ENCODE measurements around the gene ANXA2. TPM values are rescaled to one million over a fixed set of nuclear protein-coding genes. Genes with fewer than 3 reads are reported as not detected.
"Not testable (repeated sequence)": the region's sequence is repeated elsewhere in the genome, so short reads cannot be mapped to it uniquely, and the experiment has no call there.

The ANXA2 gene
- total RNA-seq, 3 donors from 2014 or later, result 376 to 796 (median 757) TPM

DNA sequence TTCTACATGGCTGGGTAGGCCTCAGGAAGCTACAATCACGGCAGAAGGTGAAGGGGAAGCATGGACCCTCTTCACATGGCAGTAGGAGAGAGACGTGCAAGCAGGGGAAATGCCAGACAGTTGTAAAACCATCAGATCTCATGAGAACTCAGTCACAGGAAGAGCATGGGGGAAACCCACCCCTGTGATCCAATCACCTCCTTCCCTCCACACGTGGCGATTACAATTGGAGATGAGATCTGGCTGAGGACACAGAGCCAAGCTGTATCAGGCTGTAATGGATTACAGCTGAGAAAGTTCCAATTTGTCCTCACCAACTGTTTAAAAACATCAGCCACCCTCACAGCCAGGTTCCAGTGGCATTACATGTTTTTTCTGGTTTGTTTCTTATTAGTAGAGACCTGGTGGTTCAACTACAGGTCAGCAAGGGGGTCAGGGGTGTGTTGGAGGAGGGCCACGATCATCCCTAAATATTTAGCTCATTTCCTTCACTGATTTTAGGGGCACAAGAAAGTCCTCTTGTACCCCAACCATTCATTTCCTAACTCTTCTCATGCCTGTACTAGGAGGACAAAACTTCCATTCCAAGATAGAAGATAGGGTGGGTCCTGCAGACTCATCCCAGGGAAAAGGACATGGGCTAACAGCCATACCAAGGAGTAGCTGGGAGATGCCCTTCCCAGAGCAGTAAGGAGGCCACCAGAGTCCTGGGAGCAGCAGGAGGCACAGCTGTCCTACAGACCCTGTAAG lies 54.4 kb downstream of the ANXA2 start:
- H3K36me3 ChIP-seq (ENCODE audit: low read depth), result peaks cover 11% of the 10 kb centered on the region
- H3K4me1 ChIP-seq (ENCODE audit: low read depth), result no peaks in the 10 kb centered on the region
- no peak overlapping the region for H3K4me3 ChIP-seq
- TF ChIP-seq, protein P1, sequence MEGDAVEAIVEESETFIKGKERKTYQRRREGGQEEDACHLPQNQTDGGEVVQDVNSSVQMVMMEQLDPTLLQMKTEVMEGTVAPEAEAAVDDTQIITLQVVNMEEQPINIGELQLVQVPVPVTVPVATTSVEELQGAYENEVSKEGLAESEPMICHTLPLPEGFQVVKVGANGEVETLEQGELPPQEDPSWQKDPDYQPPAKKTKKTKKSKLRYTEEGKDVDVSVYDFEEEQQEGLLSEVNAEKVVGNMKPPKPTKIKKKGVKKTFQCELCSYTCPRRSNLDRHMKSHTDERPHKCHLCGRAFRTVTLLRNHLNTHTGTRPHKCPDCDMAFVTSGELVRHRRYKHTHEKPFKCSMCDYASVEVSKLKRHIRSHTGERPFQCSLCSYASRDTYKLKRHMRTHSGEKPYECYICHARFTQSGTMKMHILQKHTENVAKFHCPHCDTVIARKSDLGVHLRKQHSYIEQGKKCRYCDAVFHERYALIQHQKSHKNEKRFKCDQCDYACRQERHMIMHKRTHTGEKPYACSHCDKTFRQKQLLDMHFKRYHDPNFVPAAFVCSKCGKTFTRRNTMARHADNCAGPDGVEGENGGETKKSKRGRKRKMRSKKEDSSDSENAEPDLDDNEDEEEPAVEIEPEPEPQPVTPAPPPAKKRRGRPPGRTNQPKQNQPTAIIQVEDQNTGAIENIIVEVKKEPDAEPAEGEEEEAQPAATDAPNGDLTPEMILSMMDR (IDR thresholded peaks at IDR 0.05), result no peak
- H3K9me3 ChIP-seq, result no peaks in the 10 kb centered on the region
- DNase-seq (no peak), ATAC-seq (peak; percentile 9)
- intact Hi-C loops (cut with DNase I, micrococcal nuclease), result no loop called here

DNA sequence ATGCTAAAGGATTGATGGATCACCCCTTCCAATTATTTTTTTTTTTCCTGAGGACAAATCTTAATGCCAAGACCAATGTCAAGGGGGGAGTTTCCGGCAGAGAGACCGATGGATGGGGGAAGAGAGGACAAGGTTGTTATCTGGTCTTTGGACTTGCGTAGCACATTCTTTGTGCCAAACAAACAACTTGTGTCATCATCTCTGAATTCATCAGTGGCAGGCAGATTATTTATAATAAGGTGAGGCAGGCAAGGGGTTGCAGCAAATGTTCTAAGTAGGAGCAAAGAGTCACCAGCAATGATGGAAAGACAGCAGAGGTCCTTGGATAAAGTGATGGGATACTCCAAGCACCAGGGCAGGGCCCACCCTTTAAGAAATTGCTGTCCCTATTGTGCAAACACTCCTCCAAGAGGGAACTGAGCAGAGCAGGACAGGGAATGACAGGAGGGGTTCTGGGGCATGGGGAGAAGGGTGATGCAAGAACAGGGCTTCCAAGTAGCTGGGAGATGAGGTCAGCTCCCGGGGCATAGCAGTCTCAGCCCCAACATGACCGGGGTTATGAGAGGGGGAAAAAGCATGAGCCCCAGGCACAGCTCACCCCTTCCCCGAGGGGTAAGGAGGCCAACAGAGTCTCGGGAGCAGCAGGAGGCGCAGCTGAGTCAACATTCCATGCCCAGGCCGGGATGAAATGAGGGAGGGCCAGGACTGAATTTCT lies 57.4 kb downstream of the ANXA2 start:
- intact Hi-C loops (cut with DNase I, micrococcal nuclease), result no loop called here
- Histone ChIP-seq H3K4me1 (ENCODE audit: low read depth) (no peaks in the 10 kb centered on the region), H3K9me3 (no peaks in the 10 kb centered on the region), H3K36me3 (ENCODE audit: low read depth) (no peaks in the 10 kb centered on the region), H3K4me3 (no peak overlapping the region)
- TF ChIP-seq, protein P1 (IDR thresholded peaks at IDR 0.05), result no peak
- DNase-seq (no peak), ATAC-seq (no peak)

DNA sequence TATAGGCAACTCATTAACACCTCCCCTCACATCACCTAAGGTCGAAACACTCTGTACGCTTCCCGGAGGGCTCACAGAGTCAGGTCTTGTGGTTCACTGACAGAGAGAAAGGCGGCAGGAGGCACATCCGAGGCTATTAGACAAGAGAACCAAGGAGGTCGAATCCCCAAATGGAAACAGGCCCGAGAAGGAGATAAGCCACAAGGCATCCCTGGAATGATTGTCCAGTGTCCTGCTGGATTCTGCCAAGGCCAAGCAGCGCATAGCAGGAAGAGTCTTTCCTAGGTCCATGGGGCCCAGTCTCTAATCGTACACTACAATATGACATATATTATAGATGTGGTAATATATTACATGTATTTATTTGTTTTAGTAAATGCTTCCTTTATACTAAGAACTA lies 58.5 kb downstream of the ANXA2 start:
- TF ChIP-seq, protein P1 (IDR thresholded peaks at IDR 0.05), result no peak
- intact Hi-C loops (cut with DNase I, micrococcal nuclease), result no loop called here
- Histone ChIP-seq H3K36me3 (ENCODE audit: low read depth) (no peaks in the 10 kb centered on the region), H3K9me3 (no peaks in the 10 kb centered on the region), H3K4me3 (no peak overlapping the region), H3K4me1 (ENCODE audit: low read depth) (peaks cover 2% of the 10 kb centered on the region)
- ATAC-seq (no peak), DNase-seq (no peak)

DNA sequence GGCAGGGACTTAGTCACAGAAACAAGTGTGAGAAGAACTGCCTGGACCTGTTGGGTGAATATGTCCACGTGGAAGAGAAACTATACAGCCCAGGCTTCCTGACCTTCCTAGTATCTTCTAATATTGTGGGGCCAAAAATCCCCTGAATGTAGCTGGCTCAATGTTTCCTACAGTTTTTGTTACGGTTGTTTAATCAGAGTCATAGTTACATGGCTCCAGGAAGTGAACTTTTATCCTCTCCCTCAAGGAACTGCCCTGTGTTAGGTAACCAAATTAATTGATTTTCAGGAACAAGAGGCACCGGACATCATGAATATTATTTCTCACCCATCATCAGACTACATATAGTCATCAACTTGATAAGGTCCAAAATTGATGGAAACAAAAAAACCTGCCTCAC lies 59.0 kb downstream of the ANXA2 start:
- no peak overlapping the region for H3K4me3 ChIP-seq
- intact Hi-C loops (cut with DNase I, micrococcal nuclease), result no loop called here
- H3K36me3 ChIP-seq (ENCODE audit: low read depth), result no peaks in the 10 kb centered on the region
- TF ChIP-seq, protein P1 (IDR thresholded peaks at IDR 0.05), result no peak
- no peaks in the 10 kb centered on the region for H3K9me3 ChIP-seq
- ATAC-seq, result peak; percentile 52
- H3K4me1 ChIP-seq (ENCODE audit: low read depth), result peaks cover 2% of the 10 kb centered on the region
- DNase-seq, result no peak

DNA sequence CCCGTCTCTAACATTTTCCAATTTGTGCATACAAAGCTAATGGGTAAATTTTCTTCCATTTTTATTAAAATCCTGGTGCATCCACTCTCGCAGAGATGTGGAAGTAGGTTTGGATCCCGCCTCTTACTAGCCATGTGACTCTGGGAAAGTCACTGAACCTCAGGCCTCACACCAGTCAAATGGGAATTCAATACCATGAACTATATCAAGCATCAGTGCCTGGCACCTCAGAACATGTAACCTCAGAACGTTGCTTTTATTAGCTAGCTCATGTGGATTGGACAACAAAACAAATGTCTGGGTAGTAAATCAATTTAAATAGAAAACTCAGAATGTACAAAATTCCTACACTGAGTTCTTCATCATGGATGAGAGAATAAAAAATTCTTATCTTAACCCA lies 60.7 kb downstream of the ANXA2 start:
- H3K36me3 ChIP-seq (ENCODE audit: low read depth), result no peaks in the 10 kb centered on the region
- intact Hi-C loops (cut with DNase I, micrococcal nuclease), result no loop called here

DNA sequence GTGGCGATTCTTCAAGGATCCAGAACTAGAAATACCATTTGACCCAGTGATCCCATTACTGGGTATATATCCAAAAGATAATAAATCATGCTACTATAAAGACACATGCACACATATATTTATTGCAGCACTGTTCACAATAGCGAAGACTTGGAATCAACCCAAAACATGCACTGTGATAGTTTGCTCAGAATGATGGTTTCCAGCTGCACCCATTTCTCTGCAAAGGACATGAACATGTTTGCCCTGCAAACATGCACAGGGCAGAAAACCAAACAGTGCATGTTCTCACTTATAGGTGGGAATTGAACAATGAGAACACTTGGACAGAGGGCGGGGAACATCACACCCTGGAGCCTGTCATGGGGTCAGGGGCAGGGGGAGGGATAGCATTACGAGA lies 62.5 kb downstream of the ANXA2 start:
- intact Hi-C loops (cut with DNase I, micrococcal nuclease); H3K4me3 ChIP-seq; DNase-seq; H3K9me3 ChIP-seq; H3K36me3 ChIP-seq (ENCODE audit: low read depth); H3K4me1 ChIP-seq (ENCODE audit: low read depth): not testable (repeated sequence)
- peak; percentile 65 for ATAC-seq

More for the DNA sequence above, 60.7 kb downstream of the ANXA2 start:
- DNase-seq (no peak), ATAC-seq (no peak)
- Histone ChIP-seq H3K4me1 (ENCODE audit: low read depth) (peaks cover 2% of the 10 kb centered on the region), H3K4me3 (no peak overlapping the region), H3K9me3 (no peaks in the 10 kb centered on the region)
- TF ChIP-seq, protein P1 (IDR thresholded peaks at IDR 0.05), result no peak
